ENCODE results near the gene RRBP1. TPM values are rescaled to one million over a fixed set of nuclear protein-coding genes. Genes with fewer than 3 reads are reported as not detected.

RRBP1 gene
- total and polyA plus RNA-seq, 7 experiments from 2014 or later = 4.1 to 73.9 (median 28.1) TPM

DNA sequence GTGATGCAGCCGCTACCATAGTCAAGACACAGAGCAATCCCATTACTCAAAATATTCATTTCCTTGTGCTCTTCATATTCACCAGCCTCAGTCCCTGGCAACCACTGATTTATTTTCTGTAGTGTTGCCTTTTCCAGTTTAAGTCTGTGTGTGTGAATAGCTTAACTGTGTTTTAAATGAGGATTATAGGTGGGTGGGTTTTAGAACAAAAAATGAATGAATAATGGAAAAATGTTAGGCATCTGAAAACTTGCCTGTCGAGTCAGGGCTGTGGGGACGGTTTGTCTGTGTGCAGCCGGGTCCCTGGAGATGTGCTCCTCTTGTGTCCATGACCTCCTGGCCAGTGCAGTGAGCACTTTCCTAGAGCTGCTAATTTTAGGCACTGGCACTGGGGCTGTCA, 44.9 kb upstream of the RRBP1 start:
- Mint-ChIP-seq H3K27me3 (peaks cover 4 to 34% (median 18%) of the 10 kb centered on the region in 5 donors), H3K27ac (no peak overlapping the region), H3K9me3 (no peaks in the 10 kb centered on the region), H3K36me3 (no peaks in the 10 kb centered on the region), H3K4me1 (no peaks in the 10 kb centered on the region), H3K4me3 (no peak overlapping the region)
- Histone ChIP-seq H3K4me3 (ENCODE audit: low read length) (no peak overlapping the region), H3K9me3 (ENCODE audit: control insufficient read depth in 2 of 3, low read length in 3 of 3) (no peaks in the 10 kb centered on the region), H3K36me3 (ENCODE audit: control insufficient read depth in 2 of 3, insufficient read depth in 3 of 3, low read length in 3 of 3) (no peaks in the 10 kb centered on the region), H3K4me1 (ENCODE audit: control insufficient read depth in 2 of 2, insufficient read depth in 2 of 2, low read length in 2 of 2) (no peaks in the 10 kb centered on the region), H3K27ac (ENCODE audit: low read depth, low read length) (no peak overlapping the region), H3K27me3 (ENCODE audit: control insufficient read depth in 2 of 2, insufficient read depth in 2 of 2, low read length in 2 of 2) (no peaks in the 10 kb centered on the region)
- no peak for DNase-seq
- intact Hi-C loops (cut with micrococcal nuclease) = no loop called here
- ChIA-PET POLR2A (no interaction called here), CTCF (no interaction called here)
- ATAC-seq = no peak

DNA sequence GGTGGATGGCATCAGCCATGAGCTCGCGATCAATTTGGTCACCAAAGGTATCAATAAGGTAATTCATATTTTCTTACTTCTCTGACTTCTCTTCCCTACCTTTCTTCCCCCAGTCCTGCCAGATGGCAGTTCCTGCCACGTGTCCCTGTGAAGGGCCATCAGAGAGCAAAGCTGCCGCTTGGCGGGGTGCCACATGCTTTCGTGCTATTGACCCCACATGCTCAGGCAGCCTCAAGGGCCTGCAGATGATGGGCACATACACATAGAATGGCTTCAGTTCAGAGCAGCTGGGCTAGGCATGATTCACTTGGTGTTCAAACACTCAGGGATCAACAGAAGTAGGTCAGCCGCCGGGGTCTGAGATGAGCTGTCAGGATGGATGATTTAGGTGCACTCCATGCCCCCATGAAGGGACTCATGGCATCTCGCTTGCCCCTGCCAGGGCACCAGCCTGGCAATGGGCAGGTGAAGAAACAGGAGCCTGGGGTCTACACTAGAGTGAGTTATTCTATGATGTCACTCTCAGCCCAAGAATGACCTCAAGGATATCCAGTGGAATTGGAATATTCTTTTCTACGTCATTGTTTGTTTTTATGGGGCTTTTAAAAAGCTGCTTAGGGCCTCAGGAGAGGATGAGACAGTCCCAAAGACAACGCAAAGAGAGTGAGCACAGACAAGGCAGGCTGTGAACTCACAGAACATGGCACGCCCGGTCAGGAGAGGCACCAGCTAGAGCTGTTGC, 43.2 kb upstream of the RRBP1 start:
- DNase-seq (no peak), ATAC-seq (no peak)
- no peaks in the 10 kb centered on the region for H3K9me3 Mint-ChIP-seq
- ChIA-PET POLR2A (no interaction called here), CTCF (no interaction called here)
- no peak overlapping the region for H3K4me3 Mint-ChIP-seq
- no peaks in the 10 kb centered on the region for H3K36me3 Mint-ChIP-seq
- intact Hi-C loops (cut with micrococcal nuclease) = no loop called here
- Histone ChIP-seq H3K4me1 (ENCODE audit: control insufficient read depth in 2 of 2, insufficient read depth in 2 of 2, low read length in 2 of 2) (no peaks in the 10 kb centered on the region), H3K4me3 (ENCODE audit: low read length) (no peak overlapping the region), H3K27me3 (ENCODE audit: control insufficient read depth in 2 of 2, insufficient read depth in 2 of 2, low read length in 2 of 2) (no peaks in the 10 kb centered on the region), H3K9me3 (ENCODE audit: control insufficient read depth in 2 of 3, low read length in 3 of 3) (no peaks in the 10 kb centered on the region), H3K27ac (ENCODE audit: low read depth, low read length) (no peak overlapping the region), H3K36me3 (ENCODE audit: control insufficient read depth in 2 of 3, insufficient read depth in 3 of 3, low read length in 3 of 3) (no peaks in the 10 kb centered on the region)
- peaks cover 4 to 32% (median 15%) of the 10 kb centered on the region in 5 donors for H3K27me3 Mint-ChIP-seq
- H3K27ac Mint-ChIP-seq = no peak overlapping the region
- H3K4me1 Mint-ChIP-seq = no peaks in the 10 kb centered on the region

DNA sequence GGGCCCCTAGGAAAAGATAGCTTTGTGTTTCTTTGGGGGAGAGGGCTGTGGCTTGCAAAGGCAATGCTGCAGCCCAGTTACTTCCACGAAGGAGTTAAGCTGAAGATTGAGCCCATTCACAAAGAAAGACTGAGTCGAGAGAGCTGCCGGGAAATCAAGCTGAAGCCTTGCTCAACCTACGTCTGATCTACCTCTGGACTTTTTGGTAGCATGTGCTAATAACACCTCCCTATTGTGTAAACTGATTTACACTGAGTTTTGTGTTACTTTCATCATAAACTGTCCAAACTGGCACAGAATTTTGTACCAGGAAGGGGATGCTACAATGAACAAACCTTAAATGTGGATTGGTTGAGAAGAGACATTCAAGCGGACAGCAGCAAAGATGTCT, 41.3 kb upstream of the RRBP1 start:
- DNase-seq = no peak
- Mint-ChIP-seq H3K36me3 (no peaks in the 10 kb centered on the region), H3K9me3 (no peaks in the 10 kb centered on the region), H3K27ac (no peak overlapping the region), H3K4me1 (no peaks in the 10 kb centered on the region), H3K4me3 (no peak overlapping the region), H3K27me3 (peaks cover 4 to 27% (median 7%) of the 10 kb centered on the region in 5 donors)
- intact Hi-C loops (cut with micrococcal nuclease) = no loop called here
- no peak for ATAC-seq
- Histone ChIP-seq H3K27ac (ENCODE audit: low read depth, low read length) (no peak overlapping the region), H3K9me3 (ENCODE audit: control insufficient read depth in 2 of 3, low read length in 3 of 3) (no peaks in the 10 kb centered on the region), H3K4me3 (ENCODE audit: low read length) (no peak overlapping the region), H3K27me3 (ENCODE audit: control insufficient read depth in 2 of 2, insufficient read depth in 2 of 2, low read length in 2 of 2) (no peaks in the 10 kb centered on the region), H3K4me1 (ENCODE audit: control insufficient read depth in 2 of 2, insufficient read depth in 2 of 2, low read length in 2 of 2) (no peaks in the 10 kb centered on the region), H3K36me3 (ENCODE audit: control insufficient read depth in 2 of 3, insufficient read depth in 3 of 3, low read length in 3 of 3) (no peaks in the 10 kb centered on the region)
- ChIA-PET POLR2A (no interaction called here), CTCF (no interaction called here)

DNA sequence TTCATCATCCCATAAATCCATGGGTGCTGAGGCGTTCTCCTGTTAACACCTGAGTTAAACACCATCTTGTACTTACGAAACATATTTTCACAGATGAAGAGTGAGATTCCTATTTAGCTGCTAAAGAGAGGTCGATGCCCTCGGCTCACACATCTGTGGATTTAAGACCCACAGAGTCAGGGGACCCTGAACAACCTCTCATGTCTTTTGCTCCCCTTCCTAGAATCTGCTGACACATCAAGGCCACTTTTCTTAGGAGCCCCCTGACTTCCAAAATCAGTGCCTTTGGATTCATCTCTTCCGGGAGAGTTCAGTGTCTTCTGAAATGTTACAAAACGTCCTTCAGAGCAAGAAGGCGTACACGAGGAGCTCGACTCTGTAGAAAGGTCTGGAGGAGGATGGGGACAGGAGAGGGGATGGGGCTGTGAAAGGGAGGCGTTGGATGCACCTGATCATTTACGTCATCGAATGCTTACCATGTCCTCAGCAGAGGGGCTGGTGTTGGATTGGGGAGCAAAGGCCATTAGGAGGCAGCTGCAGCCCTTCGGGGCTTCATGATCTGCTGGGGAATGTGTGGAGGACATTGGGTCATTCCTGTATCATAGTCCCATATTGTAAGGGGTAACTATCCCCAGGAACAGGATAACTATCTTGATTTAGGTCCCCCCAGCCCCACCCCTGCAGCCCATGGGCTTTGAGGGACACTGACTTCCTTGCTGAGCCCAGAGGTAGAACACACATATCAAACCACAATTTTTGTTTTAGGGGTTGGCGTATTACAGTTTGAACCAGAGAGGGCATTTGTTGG, 40.7 kb upstream of the RRBP1 start:
- Mint-ChIP-seq H3K27me3 (peaks cover 3 to 24% (median 5%) of the 10 kb centered on the region in 5 donors), H3K4me1 (no peaks in the 10 kb centered on the region), H3K4me3 (no peak overlapping the region), H3K36me3 (no peaks in the 10 kb centered on the region), H3K9me3 (no peaks in the 10 kb centered on the region), H3K27ac (no peak overlapping the region)
- ChIA-PET CTCF (no interaction called here), POLR2A (no interaction called here)
- no peaks in the 10 kb centered on the region for H3K27me3 ChIP-seq (ENCODE audit: control insufficient read depth in 2 of 2, insufficient read depth in 2 of 2, low read length in 2 of 2)
- no peak overlapping the region for H3K27ac ChIP-seq (ENCODE audit: low read depth, low read length)
- H3K9me3 ChIP-seq (ENCODE audit: control insufficient read depth in 2 of 3, low read length in 3 of 3) = no peaks in the 10 kb centered on the region
- intact Hi-C loops (cut with micrococcal nuclease) = no loop called here
- H3K4me3 ChIP-seq (ENCODE audit: low read length) = no peak overlapping the region
- DNase-seq (no peak), ATAC-seq (no peak)
- H3K36me3 ChIP-seq (ENCODE audit: control insufficient read depth in 2 of 3, insufficient read depth in 3 of 3, low read length in 3 of 3) = no peaks in the 10 kb centered on the region
- H3K4me1 ChIP-seq (ENCODE audit: control insufficient read depth in 2 of 2, insufficient read depth in 2 of 2, low read length in 2 of 2) = no peaks in the 10 kb centered on the region

DNA sequence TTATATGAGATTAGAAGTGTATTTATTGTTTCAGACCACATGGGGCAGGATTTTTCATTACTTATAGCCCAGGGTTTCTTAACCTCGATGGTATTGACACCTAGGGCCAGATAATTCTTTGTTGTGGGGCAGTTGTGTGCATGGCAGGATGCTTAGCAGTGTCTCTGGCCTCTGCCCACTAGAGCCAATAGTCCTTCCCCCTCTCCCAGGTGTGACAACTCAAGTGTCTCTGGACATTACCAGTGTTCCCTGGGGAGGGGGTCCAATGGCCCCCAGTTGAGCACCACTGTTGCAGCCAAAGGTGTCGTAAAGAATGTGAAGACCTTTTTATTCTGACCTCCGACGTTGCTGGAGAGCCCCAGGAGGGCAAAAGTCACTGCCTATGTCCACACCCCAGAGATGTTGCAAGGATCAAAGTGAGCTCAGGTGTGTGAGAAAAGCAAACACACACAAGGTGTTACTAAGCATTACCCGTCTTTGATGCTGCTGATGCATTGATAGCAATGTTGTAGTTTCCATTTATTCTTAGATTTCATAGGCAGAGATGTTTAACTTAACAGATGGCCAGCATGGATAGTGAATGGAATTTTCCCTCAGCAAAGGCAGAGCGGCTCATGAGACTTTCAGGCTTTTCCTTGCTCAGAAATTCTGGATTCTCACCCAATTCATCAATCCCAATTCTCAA, 39.9 kb upstream of the RRBP1 start:
- Histone ChIP-seq H3K9me3 (ENCODE audit: control insufficient read depth in 2 of 3, low read length in 3 of 3) (no peaks in the 10 kb centered on the region), H3K27me3 (ENCODE audit: control insufficient read depth in 2 of 2, insufficient read depth in 2 of 2, low read length in 2 of 2) (no peaks in the 10 kb centered on the region), H3K27ac (ENCODE audit: low read depth, low read length) (no peak overlapping the region), H3K36me3 (ENCODE audit: control insufficient read depth in 2 of 3, insufficient read depth in 3 of 3, low read length in 3 of 3) (no peaks in the 10 kb centered on the region), H3K4me3 (ENCODE audit: low read length) (no peak overlapping the region), H3K4me1 (ENCODE audit: control insufficient read depth in 2 of 2, insufficient read depth in 2 of 2, low read length in 2 of 2) (no peaks in the 10 kb centered on the region)
- H3K27ac Mint-ChIP-seq = no peak overlapping the region
- H3K36me3 Mint-ChIP-seq = no peaks in the 10 kb centered on the region
- DNase-seq = no peak
- H3K4me1 Mint-ChIP-seq = no peaks in the 10 kb centered on the region
- peaks cover 3 to 24% (median 5%) of the 10 kb centered on the region in 5 donors for H3K27me3 Mint-ChIP-seq
- no peaks in the 10 kb centered on the region for H3K9me3 Mint-ChIP-seq
- H3K4me3 Mint-ChIP-seq = no peak overlapping the region
- ATAC-seq = no peak
- intact Hi-C loops (cut with micrococcal nuclease) = no loop called here
- ChIA-PET CTCF (no interaction called here), POLR2A (no interaction called here)

DNA sequence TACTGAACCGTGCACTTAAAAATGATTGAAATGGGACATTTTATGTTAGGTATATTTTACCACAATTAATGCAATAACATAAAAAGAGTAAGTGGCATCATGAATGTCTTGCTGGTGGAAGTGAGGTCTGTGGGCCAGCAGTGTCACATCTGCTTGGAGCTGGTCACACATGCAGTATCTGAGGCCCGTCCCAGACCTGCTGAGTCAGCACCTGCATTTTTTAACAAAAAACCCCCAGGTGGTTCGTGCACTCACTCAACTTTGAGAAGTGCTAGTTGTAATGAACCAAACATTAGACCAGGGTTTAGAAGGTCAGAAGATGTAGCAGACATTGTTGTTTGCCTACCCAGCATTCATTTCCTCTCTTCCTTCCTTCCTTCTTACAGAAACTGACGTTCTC, 38.7 kb upstream of the RRBP1 start:
- ATAC-seq (no peak), DNase-seq (no peak)
- Mint-ChIP-seq H3K36me3 (no peaks in the 10 kb centered on the region), H3K4me3 (no peak overlapping the region), H3K4me1 (no peaks in the 10 kb centered on the region), H3K27me3 (peaks cover 3 to 24% (median 5%) of the 10 kb centered on the region in 5 donors), H3K9me3 (no peaks in the 10 kb centered on the region), H3K27ac (no peak overlapping the region)
- Histone ChIP-seq H3K4me1 (ENCODE audit: control insufficient read depth in 2 of 2, insufficient read depth in 2 of 2, low read length in 2 of 2) (no peaks in the 10 kb centered on the region), H3K36me3 (ENCODE audit: control insufficient read depth in 2 of 3, insufficient read depth in 3 of 3, low read length in 3 of 3) (no peaks in the 10 kb centered on the region), H3K27me3 (ENCODE audit: control insufficient read depth in 2 of 2, insufficient read depth in 2 of 2, low read length in 2 of 2) (no peaks in the 10 kb centered on the region), H3K9me3 (ENCODE audit: control insufficient read depth in 2 of 3, low read length in 3 of 3) (no peaks in the 10 kb centered on the region), H3K4me3 (ENCODE audit: low read length) (no peak overlapping the region), H3K27ac (ENCODE audit: low read depth, low read length) (no peak overlapping the region)
- POLR2A ChIA-PET = no interaction called here
- CTCF ChIA-PET = no interaction called here
- intact Hi-C loops (cut with micrococcal nuclease) = no loop called here
